Mesendoderm (in vitro differentiated cells): ENCODE data around the gene CDH23.

Experiments used
- DNase-seq: peaks from one replicate; pipeline ENCODE4 v3.0.0; 2013
- H2AK5ac ChIP-seq: 2 replicates; pipeline ENCODE4 v1.6.1; 2013; ENCODE audit warnings: low read length, inconsistent platforms
- H2BK120ac ChIP-seq: 2 replicates; pipeline ENCODE4 v1.6.1; 2013; ENCODE audit warnings: low read depth, mild to moderate bottlenecking, low read length, moderate library complexity, mixed read lengths
- H2BK15ac ChIP-seq: replicated peaks from 2 replicates; pipeline ENCODE4 v1.6.1; 2013; ENCODE audit warnings: low read depth, mild to moderate bottlenecking, moderate library complexity
- H2BK5ac ChIP-seq: 2 replicates; pipeline ENCODE4 v1.6.1; 2013; ENCODE audit warnings: low read length, inconsistent platforms
- H3K18ac ChIP-seq: 2 replicates; pipeline ENCODE4 v1.6.1; 2013; ENCODE audit warnings: mild to moderate bottlenecking, low read length, mixed read lengths
- H3K23ac ChIP-seq: one replicate; pipeline ENCODE4 v1.6.1; 2013; ENCODE audit warnings: low read length
- H3K27ac ChIP-seq: 2 replicates; pipeline ENCODE4 v1.5.1; 2013; ENCODE audit warnings: low read depth, mild to moderate bottlenecking, inconsistent platforms, low read length, moderate library complexity
- H3K27me3 ChIP-seq: 2 replicates; pipeline ENCODE4 v1.6.1; 2013; ENCODE audit warnings: low read length, control low read depth, mild to moderate bottlenecking, inconsistent platforms; ENCODE audit not compliant: insufficient read depth, poor library complexity
- H3K36me3 ChIP-seq: 2 replicates; pipeline ENCODE4 v1.6.1; 2013; ENCODE audit warnings: low read length, inconsistent platforms; ENCODE audit not compliant: control insufficient read depth, insufficient read depth
- H3K4ac ChIP-seq: one replicate; pipeline ENCODE4 v1.6.1; 2013; ENCODE audit warnings: low read depth, mild to moderate bottlenecking, low read length, moderate library complexity
- H3K4me1 ChIP-seq: 2 replicates; pipeline ENCODE4 v1.6.1; 2013; ENCODE audit warnings: low read depth, low read length, inconsistent platforms; ENCODE audit not compliant: control insufficient read depth
- H3K4me2 ChIP-seq: 2 replicates; pipeline ENCODE4 v1.6.1; 2013; ENCODE audit warnings: low read length
- H3K4me3 ChIP-seq: 2 replicates; pipeline ENCODE4 v1.5.1; 2013; ENCODE audit warnings: mild to moderate bottlenecking, low read length
- H3K56ac ChIP-seq: one replicate; pipeline ENCODE4 v1.6.1; 2013; ENCODE audit warnings: low read length
- H3K79me1 ChIP-seq: 2 replicates; pipeline ENCODE4 v1.6.1; 2013; ENCODE audit warnings: low read length, inconsistent platforms
- H3K79me2 ChIP-seq: 2 replicates; pipeline ENCODE4 v1.6.1; 2013; ENCODE audit warnings: mild to moderate bottlenecking, low read length; ENCODE audit not compliant: control insufficient read depth, insufficient read depth
- H3K9ac ChIP-seq: 2 replicates; pipeline ENCODE4 v1.6.1; 2013; ENCODE audit warnings: low read length, inconsistent platforms
- H4K5ac ChIP-seq: one replicate; pipeline ENCODE4 v1.6.1; 2013; ENCODE audit warnings: low read length
- H4K8ac ChIP-seq: one replicate; pipeline ENCODE4 v1.6.1; 2013; ENCODE audit warnings: low read depth, mild to moderate bottlenecking, control low read depth, low read length, moderate library complexity
- WGBS: extraction: QIAGEN DNeasy Blood & Tissue Kit; methylation state at CpG from one replicate; pipeline ENCODE4 v1.1.7; 2013; ENCODE audit warnings: low lambda C conversion rate, missing lambda C conversion rate; ENCODE audit not compliant: insufficient coverage; ENCODE audit errors: extremely low coverage; 5-methylcytosine and 5-hydroxymethylcytosine counted together

CDH23 gene

DNA sequence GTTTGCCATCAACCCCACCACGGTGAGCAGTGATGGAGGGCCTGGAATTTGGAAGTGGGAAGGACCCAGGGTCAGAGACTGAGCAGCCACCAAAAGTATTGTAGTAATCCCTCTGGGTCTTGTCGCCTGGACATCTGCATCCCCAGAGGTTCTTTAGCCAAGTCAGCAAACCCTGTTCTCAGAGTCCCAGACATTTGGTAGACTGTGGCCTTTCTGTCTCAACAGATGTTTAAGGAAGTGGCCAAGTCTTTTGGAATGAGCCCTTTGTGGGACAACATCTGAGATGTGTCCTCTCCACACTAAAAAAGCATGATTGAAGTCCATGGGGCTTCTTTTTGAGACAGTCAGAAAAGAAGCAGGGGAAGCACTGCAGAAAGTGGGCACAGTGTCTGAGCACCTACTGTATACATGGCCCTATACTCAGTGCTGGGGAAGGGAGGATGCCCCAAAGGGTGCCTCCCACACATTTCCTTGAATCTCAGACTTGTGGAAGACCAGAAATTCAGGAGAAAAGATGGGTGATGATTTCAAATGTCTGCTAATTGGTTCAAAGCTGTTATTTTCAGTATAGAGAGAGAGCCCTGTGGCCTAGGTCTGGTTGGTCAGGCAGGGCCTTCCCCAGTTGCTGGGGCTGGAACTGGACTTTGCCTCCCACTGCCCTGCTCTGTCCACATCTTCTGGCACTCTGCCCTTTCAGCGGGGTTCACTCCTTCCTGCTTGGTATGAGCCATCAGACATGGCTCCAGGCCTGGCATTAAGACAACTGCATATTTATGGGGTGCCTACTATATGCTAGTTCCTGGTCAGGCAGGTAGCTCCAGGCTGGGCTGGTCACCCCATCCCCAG lies 403.1 kb downstream of the CDH23 start:
- H3K27me3 ChIP-seq: no peaks in the 10 kb centered on the region
- no peaks in the 10 kb centered on the region for H3K79me1 ChIP-seq
- H3K4me1 ChIP-seq: no peaks in the 10 kb centered on the region
- no peak overlapping the region for H3K23ac ChIP-seq
- H3K4ac ChIP-seq: no peak overlapping the region
- H2BK15ac ChIP-seq: no peak overlapping the region
- H3K4me2 ChIP-seq: no peak overlapping the region
- no peaks in the 10 kb centered on the region for H3K79me2 ChIP-seq
- no peak overlapping the region for H3K27ac ChIP-seq
- H2BK5ac ChIP-seq: no peak overlapping the region
- H3K18ac ChIP-seq: no peak overlapping the region
- WGBS: no CpG with 5 or more reads among the region's 3 CpGs
- no peaks in the 10 kb centered on the region for H3K36me3 ChIP-seq
- no peak overlapping the region for H3K4me3 ChIP-seq
- no peak overlapping the region for H4K8ac ChIP-seq
- no peak overlapping the region for H2BK120ac ChIP-seq
- H3K9ac ChIP-seq: no peak overlapping the region
- H2AK5ac ChIP-seq: no peak overlapping the region
- no peak for DNase-seq
- H3K56ac ChIP-seq: no peak overlapping the region
- no peak overlapping the region for H4K5ac ChIP-seq

- Histone ChIP-seq H2BK120ac (no peak overlapping the region), H4K8ac (no peak overlapping the region), H3K27ac (no peak overlapping the region), H3K4ac (no peak overlapping the region), H2BK15ac (no peak overlapping the region), H4K5ac (no peak overlapping the region), H3K18ac (no peak overlapping the region), H3K79me1 (no peaks in the 10 kb centered on the region), H3K9ac (no peak overlapping the region), H3K4me3 (no peak overlapping the region), H3K56ac (no peak overlapping the region), H3K27me3 (no peaks in the 10 kb centered on the region), H3K36me3 (no peaks in the 10 kb centered on the region), H2BK5ac (no peak overlapping the region), H3K4me1 (no peaks in the 10 kb centered on the region), H3K79me2 (no peaks in the 10 kb centered on the region), H3K4me2 (no peak overlapping the region), H3K23ac (no peak overlapping the region), H2AK5ac (no peak overlapping the region)
- DNase-seq: no peak
- no CpG with 5 or more reads among the region's 9 CpGs for WGBS
Measured at GRCh38 chr10:71801361-71801760, 404.6 kb downstream of the CDH23 start.

DNA sequence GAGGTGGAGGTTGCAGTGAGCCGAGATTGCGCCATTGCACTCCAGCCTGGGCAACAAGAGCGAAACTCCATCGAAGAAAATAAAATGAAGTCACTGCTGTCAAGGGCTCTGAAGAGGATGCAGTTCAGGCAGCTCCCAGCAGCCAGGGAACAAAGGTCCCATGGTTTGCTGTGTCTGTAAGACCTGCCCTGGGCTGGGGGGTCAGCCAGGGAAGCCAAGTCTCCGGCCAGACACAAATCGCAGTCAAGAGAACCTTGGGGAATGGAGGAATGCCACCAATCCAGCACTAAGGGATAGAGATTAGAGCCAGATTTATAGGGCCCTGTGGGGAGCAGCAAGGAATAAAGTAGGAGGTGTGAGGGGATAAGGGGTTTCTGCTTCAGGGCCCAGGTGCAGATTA lies 405.5 kb downstream of the CDH23 start:
- H3K36me3 ChIP-seq: no peaks in the 10 kb centered on the region
- WGBS: no CpG with 5 or more reads among the region's 6 CpGs

GRCh38 chr10:71802715-71803488 lies 406.2 kb downstream of the CDH23 start:
- Histone ChIP-seq H3K4me1 (no peaks in the 10 kb centered on the region), H3K4ac (no peak overlapping the region), H3K23ac (no peak overlapping the region), H3K79me2 (no peaks in the 10 kb centered on the region), H3K79me1 (no peaks in the 10 kb centered on the region), H4K5ac (no peak overlapping the region), H4K8ac (no peak overlapping the region), H2BK15ac (no peak overlapping the region), H2BK5ac (no peak overlapping the region), H2AK5ac (no peak overlapping the region), H3K4me2 (no peak overlapping the region), H3K27ac (no peak overlapping the region), H3K9ac (no peak overlapping the region), H3K18ac (no peak overlapping the region), H3K56ac (no peak overlapping the region), H3K27me3 (no peaks in the 10 kb centered on the region), H3K36me3 (no peaks in the 10 kb centered on the region), H3K4me3 (no peak overlapping the region), H2BK120ac (no peak overlapping the region)
- WGBS: no CpG with 5 or more reads among the region's 18 CpGs
- no peak for DNase-seq

More for the DNA sequence above, 405.5 kb downstream of the CDH23 start:
- no peak overlapping the region for H3K4ac ChIP-seq
- no peak overlapping the region for H3K56ac ChIP-seq
- no peak overlapping the region for H4K8ac ChIP-seq
- no peak overlapping the region for H3K18ac ChIP-seq
- no peaks in the 10 kb centered on the region for H3K79me1 ChIP-seq
- DNase-seq: no peak
- H2BK15ac ChIP-seq: no peak overlapping the region
- H3K79me2 ChIP-seq: no peaks in the 10 kb centered on the region
- H3K23ac ChIP-seq: no peak overlapping the region
- H3K4me1 ChIP-seq: no peaks in the 10 kb centered on the region
- H2BK120ac ChIP-seq: no peak overlapping the region
- no peak overlapping the region for H3K27ac ChIP-seq
- H2BK5ac ChIP-seq: no peak overlapping the region
- H3K27me3 ChIP-seq: no peaks in the 10 kb centered on the region
- no peak overlapping the region for H3K4me2 ChIP-seq
- no peak overlapping the region for H3K9ac ChIP-seq
- no peak overlapping the region for H2AK5ac ChIP-seq
- no peak overlapping the region for H4K5ac ChIP-seq
- no peak overlapping the region for H3K4me3 ChIP-seq

GRCh38 chr10:71804077-71804476 lies 407.4 kb downstream of the CDH23 start:
- no peaks in the 10 kb centered on the region for H3K36me3 ChIP-seq
- no peaks in the 10 kb centered on the region for H3K4me1 ChIP-seq
- no peak overlapping the region for H4K8ac ChIP-seq
- no peak for DNase-seq
- no peak overlapping the region for H2BK120ac ChIP-seq
- no peak overlapping the region for H3K18ac ChIP-seq
- no peak overlapping the region for H3K27ac ChIP-seq
- no peak overlapping the region for H3K9ac ChIP-seq
- no peak overlapping the region for H3K23ac ChIP-seq
- H3K4me2 ChIP-seq: no peak overlapping the region
- no peaks in the 10 kb centered on the region for H3K27me3 ChIP-seq
- no peak overlapping the region for H2BK5ac ChIP-seq
- no peak overlapping the region for H2BK15ac ChIP-seq
- H3K4me3 ChIP-seq: no peak overlapping the region
- H3K79me1 ChIP-seq: no peaks in the 10 kb centered on the region
- WGBS: no CpG with 5 or more reads among the region's 4 CpGs
- no peak overlapping the region for H2AK5ac ChIP-seq
- H3K79me2 ChIP-seq: no peaks in the 10 kb centered on the region
- H4K5ac ChIP-seq: no peak overlapping the region
- no peak overlapping the region for H3K56ac ChIP-seq
- H3K4ac ChIP-seq: no peak overlapping the region
